Measurements from ENCODE around the gene BBS9. TPM values are rescaled to one million over a fixed set of nuclear protein-coding genes. Genes with fewer than 3 reads are reported as not detected.

The BBS9 gene
- total and polyA plus RNA-seq, 8 donors, result 2.6 to 10.8 (median 6.0) TPM

DNA sequence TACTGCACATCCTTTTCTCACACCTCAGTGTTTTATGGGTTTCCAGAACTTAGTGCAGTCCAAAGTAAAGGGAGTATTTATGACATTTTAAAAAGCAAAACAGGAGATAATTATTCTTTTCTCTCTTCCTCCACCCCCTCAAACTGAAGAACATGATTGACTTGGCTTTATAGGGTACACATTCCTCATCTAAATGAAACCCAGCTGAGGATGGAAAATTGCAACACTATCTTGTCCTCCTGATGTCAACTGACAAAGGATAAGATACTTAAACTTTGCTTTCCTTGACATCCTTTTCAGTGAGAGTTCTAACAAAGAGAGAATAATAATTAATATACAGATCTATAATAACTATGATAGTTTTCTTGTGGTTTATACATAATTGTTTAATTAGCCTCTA lies 299.1 kb downstream of the BBS9 start:
- TF ChIP-seq, protein P1, sequence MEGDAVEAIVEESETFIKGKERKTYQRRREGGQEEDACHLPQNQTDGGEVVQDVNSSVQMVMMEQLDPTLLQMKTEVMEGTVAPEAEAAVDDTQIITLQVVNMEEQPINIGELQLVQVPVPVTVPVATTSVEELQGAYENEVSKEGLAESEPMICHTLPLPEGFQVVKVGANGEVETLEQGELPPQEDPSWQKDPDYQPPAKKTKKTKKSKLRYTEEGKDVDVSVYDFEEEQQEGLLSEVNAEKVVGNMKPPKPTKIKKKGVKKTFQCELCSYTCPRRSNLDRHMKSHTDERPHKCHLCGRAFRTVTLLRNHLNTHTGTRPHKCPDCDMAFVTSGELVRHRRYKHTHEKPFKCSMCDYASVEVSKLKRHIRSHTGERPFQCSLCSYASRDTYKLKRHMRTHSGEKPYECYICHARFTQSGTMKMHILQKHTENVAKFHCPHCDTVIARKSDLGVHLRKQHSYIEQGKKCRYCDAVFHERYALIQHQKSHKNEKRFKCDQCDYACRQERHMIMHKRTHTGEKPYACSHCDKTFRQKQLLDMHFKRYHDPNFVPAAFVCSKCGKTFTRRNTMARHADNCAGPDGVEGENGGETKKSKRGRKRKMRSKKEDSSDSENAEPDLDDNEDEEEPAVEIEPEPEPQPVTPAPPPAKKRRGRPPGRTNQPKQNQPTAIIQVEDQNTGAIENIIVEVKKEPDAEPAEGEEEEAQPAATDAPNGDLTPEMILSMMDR (IDR thresholded peaks at IDR 0.05), result no peak
- Histone ChIP-seq H3K27ac (no peak overlapping the region), H3K36me3 (no peaks in the 10 kb centered on the region), H3K9me3 (no peaks in the 10 kb centered on the region), H3K4me1 (no peaks in the 10 kb centered on the region), H3K27me3 (no peaks in the 10 kb centered on the region), H3K4me3 (no peak overlapping the region)
- FAIRE-seq (no peak), ATAC-seq (no peak), DNase-seq (no peak)
- intact Hi-C loops (cut with DNase I), result no loop called here

GRCh38 chr7:33431543-33431942 lies 302.2 kb downstream of the BBS9 start:
- FAIRE-seq (no peak), DNase-seq (no peak), ATAC-seq (no peak)
- no peaks in the 10 kb centered on the region for H3K9me3 ChIP-seq
- intact Hi-C loops (cut with DNase I), result no loop called here
- TF ChIP-seq, protein P1 (IDR thresholded peaks at IDR 0.05), result no peak
- no peaks in the 10 kb centered on the region for H3K36me3 ChIP-seq
- no peak overlapping the region for H3K4me3 ChIP-seq
- H3K4me1 ChIP-seq, result no peaks in the 10 kb centered on the region
- H3K27me3 ChIP-seq, result no peaks in the 10 kb centered on the region
- 81 to 95% methylated on average over 2 of the region's 2 CpGs for WGBS, 2 donors
- H3K27ac ChIP-seq, result no peak overlapping the region

- Histone ChIP-seq H3K4me3 (no peak overlapping the region), H3K9me3 (no peaks in the 10 kb centered on the region), H3K27ac (no peak overlapping the region), H3K4me1 (no peaks in the 10 kb centered on the region), H3K36me3 (no peaks in the 10 kb centered on the region), H3K27me3 (no peaks in the 10 kb centered on the region)
- no peak for FAIRE-seq
- 89 to 93% methylated on average over 1 of the region's 1 CpG for WGBS, 2 donors
- intact Hi-C loops (cut with DNase I), result no loop called here
- DNase-seq, result no peak
- TF ChIP-seq, protein P1 (IDR thresholded peaks at IDR 0.05), result no peak
- no peak for ATAC-seq
Measured at GRCh38 chr7:33432821-33433220, 303.5 kb downstream of the BBS9 start.

DNA sequence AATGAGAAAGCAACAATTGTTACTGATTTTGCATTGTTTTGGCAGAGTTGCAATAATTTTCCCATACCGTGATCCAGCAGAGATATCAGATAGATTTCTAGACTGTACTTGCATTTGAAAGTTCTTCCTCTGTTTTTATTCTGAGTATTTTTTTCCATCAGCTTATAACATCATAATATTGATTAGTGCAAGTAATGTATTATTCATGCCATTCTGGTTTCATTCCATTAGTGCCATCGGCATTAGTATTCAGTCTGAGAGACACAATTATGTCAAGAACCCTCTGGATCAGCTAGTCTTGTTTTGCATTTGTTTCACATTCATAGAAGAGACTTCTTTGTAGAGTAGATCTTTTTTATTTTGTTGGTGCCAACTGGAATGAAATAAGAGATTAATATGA lies 304.0 kb downstream of the BBS9 start:
- H3K27me3 ChIP-seq, result no peaks in the 10 kb centered on the region
- WGBS, 2 donors, result 90 to 91% methylated on average over 2 of the region's 2 CpGs
- FAIRE-seq, result no peak

DNA sequence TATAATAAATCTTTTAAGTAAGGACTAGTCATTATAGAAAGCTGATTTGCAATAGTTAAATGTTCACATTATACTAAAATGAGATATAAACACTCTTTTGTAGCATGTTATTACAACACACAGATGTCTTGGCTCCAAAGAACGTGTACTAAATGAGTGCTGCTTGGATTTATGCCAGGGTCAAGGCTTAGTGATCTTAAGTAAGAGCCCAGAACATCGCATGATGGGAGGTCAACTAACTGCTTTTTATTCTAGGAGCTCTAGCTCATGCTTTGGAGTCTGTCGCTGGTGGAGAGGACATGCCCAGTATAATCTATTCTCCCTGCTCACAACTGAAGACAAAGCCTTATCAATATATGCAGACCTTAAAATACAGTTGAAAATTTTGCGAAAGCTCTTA lies 315.1 kb downstream of the BBS9 start:
- H3K27me3 ChIP-seq, result no peaks in the 10 kb centered on the region
- 75 to 76% methylated on average over 4 of the region's 4 CpGs for WGBS, 2 donors
- ATAC-seq (no peak), FAIRE-seq (no peak), DNase-seq (no peak)
- no peaks in the 10 kb centered on the region for H3K9me3 ChIP-seq
- TF ChIP-seq, protein P1 (IDR thresholded peaks at IDR 0.05), result no peak
- no peaks in the 10 kb centered on the region for H3K4me1 ChIP-seq
- no peaks in the 10 kb centered on the region for H3K36me3 ChIP-seq
- no peak overlapping the region for H3K4me3 ChIP-seq
- H3K27ac ChIP-seq, result no peak overlapping the region
- intact Hi-C loops (cut with DNase I), result no loop called here

More for the DNA sequence above, 304.0 kb downstream of the BBS9 start:
- intact Hi-C loops (cut with DNase I), result no loop called here
- H3K4me1 ChIP-seq, result no peaks in the 10 kb centered on the region
- TF ChIP-seq, protein P1 (IDR thresholded peaks at IDR 0.05), result no peak
- no peaks in the 10 kb centered on the region for H3K9me3 ChIP-seq
- no peak overlapping the region for H3K27ac ChIP-seq
- DNase-seq (no peak), ATAC-seq (no peak)
- H3K4me3 ChIP-seq, result no peak overlapping the region
- H3K36me3 ChIP-seq, result no peaks in the 10 kb centered on the region

Measured in pancreas (tissue), 10 donors.